Measurements from ENCODE around the gene C20orf204. TPM values are rescaled to one million over a fixed set of nuclear protein-coding genes. Genes with fewer than 3 reads are reported as not detected.

C20orf204 gene
- polyA plus RNA-seq, 12 donors = 0.50 to 4.1 (median 0.78) TPM; not detected in 1

DNA sequence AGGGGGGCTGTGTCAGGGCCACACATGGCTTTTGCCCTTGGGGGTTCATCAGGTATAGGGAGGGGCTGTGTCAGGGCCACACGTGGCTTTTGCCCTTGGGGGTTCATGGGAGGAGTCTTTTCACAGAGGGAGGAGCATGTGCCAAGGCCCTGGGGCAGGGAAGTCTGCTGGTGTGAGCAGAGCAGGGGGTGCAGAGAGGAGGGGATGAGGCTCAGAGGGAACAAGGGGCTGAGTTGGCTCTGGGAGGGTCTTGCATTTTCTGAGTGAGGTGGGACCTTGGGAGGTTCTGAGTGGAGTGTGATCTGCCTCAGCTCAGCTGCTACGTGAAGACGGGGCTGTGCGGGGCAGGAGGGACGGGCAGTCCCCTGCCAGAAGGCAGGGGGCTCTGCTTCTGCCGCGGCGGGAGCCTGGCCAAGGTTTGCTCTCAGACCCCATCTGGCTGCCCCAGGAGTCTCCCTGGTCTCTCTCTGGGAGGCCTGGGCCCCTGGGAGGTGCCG is 19.5 kb downstream of the C20orf204 start:
- DNase-seq = no peak

DNA sequence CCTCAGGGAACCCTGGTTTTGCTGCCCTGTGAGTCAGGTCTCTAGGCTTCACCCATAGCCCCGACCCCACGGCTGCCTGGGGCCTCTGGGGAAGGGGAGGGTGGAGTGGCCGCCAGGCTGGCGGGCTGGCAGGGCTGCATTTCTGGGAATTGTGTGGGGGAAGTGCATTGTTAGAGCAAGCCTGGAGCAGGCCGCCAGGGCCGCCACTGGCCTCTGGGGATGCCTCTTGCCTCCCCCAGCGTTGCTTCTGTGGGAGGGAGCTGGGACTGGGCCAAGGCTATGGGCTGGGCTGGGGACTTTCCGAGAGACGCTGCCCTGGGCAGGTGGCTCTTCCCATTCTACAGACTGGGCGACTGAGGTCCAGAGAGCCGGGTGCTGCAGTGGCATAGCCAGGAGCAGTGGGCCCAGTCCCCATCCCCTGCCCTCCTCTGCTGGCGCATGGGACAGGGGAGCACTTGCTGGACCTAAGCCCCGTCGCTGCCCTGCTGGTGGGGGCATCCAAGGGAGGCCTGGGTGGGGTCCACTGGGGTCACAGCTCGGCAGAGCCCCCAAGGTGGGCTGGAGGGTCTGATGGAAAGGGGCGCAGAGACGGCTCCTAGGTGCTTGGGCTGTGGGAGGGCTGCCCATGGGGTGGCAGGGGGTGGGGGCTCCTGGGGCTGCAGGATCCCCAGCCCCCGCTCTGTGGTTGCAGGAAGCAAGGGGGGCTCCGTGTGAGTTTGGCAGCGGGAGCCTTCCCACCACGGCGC is 20.1 kb downstream of the C20orf204 start:
- no peak for DNase-seq

DNA sequence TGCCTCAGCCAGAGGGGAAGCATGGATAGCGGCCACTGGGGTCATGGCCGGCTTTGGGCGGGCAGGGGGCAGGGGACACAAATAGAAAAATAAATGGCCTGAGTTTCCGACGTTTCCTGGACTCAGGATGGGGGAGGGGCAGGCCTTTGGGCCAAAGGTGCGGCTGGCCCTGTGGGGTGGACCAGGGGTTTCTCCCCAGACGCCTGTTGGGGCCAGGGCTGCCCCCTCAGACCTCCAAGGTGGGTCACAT is 20.6 kb downstream of the C20orf204 start:
- DNase-seq = no peak

DNA sequence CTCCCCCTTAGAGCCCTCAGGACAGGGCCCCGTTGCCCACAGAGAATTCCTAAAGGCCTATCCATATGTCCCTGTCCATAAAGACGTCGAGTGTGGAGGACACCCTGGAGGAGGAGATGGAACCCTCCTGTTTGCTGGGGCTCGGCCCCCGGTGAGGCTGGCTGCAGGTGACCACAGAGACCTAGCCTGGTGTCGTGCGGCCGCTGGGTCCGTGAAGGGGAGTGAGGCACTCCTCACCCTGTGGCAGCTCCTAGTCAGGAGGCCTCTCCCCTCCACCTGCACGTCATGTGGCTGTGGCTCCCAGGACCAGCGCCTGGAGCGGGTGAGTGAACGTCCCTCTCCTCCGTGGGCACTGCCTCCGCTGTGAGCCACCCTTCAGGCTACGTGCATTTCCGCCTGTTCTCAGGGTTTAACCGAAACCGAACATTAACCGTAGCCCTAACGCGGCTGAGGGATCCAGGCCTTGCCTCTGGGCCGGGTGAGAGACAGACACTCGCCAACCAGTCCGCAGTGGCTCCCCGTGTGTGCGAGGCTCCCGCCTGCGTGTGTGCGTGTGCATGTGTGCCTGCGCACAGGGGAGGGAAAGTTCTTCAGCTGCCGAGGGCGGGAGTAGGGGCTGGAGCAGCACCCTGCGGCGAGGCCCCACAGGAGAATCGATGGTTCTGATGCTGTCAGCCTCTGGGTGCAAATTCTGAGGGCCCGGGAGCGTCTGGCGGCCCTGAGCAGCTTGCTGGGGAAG is 21.1 kb downstream of the C20orf204 start:
- DNase-seq = no peak

- DNase-seq = peak; percentile 56
Measured at GRCh38 chr20:64057628-64058498, 21.9 kb downstream of the C20orf204 start.

- no peak for DNase-seq
Measured at GRCh38 chr20:64058536-64058935, 22.6 kb downstream of the C20orf204 start.

- no peak for DNase-seq
Measured at GRCh38 chr20:64062276-64062595, 26.3 kb downstream of the C20orf204 start.

GRCh38 chr20:64062596-64063388 is 26.8 kb downstream of the C20orf204 start, which contains the start of gene TCEA2:
Gene TCEA2, plus strand, starts transcription at chr20:64063198. Its CDS starts 115 bp downstream, at chr20:64063313.
- DNase-seq = peak; percentile 97

DNA sequence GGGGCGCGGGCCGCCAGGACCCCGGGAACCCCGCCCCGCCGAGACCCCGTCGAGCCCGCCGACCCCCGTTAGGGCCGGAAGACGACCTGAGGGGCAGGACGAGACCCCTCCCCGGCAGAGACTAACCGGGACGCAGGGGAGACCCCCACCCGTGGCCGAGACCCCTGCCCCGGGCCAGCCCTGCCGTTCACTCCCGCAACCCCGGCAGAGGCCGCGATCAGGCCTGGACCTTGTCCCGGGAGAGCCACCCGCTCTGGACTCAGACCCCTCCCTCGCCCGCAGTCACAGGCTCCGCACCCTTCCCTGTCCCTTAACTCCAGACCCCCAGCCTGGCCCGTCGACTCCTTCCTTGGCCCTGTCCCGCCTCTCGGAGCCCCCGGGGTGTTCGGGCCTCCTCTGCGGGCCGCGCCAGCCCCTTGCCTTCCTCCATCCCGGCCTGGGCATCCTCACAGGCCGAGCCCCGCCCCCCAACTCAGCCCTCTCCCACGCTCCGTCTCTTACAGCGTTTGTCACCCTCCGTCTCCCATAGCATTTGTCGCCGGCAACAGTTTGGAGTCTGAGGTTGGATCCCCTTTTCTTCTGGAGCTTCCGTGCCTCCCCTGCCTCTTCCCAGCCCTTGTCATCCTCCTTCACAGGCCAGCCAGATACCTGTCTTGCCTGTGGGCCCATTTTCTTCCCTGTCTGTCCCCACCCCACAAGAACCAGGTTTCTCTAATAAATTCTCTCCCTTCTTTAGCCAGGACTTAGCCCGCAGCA is 27.6 kb downstream of the C20orf204 start:
- no peak for DNase-seq

DNA sequence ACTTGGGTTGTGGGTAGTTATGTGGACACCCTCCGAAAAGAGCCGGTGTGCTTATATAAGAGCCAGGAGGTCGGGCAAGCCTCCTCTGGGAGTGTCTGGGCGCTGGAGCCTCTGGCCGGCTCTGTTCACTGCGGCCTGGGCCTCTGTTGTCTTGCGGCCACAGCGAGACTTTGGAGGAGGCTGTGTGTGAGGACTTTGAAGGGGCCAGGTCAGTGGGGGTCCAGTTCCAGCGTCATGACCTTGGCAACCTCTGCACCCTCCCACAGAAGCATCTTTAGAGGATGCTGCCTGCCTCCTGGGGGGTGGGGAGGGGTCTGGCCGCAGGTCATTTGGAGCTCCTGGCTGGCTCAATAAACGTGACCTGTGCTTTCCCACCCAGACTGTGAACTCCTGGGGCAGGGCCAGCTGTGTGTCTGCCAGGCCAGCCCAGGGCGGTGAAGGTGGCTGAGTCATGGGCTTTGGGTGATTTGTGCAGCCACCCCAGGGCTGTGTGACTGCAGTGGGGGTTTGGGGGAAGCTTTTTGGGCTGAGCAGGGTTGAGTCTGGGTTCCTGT is 28.2 kb downstream of the C20orf204 start:
- no peak for DNase-seq

DNA sequence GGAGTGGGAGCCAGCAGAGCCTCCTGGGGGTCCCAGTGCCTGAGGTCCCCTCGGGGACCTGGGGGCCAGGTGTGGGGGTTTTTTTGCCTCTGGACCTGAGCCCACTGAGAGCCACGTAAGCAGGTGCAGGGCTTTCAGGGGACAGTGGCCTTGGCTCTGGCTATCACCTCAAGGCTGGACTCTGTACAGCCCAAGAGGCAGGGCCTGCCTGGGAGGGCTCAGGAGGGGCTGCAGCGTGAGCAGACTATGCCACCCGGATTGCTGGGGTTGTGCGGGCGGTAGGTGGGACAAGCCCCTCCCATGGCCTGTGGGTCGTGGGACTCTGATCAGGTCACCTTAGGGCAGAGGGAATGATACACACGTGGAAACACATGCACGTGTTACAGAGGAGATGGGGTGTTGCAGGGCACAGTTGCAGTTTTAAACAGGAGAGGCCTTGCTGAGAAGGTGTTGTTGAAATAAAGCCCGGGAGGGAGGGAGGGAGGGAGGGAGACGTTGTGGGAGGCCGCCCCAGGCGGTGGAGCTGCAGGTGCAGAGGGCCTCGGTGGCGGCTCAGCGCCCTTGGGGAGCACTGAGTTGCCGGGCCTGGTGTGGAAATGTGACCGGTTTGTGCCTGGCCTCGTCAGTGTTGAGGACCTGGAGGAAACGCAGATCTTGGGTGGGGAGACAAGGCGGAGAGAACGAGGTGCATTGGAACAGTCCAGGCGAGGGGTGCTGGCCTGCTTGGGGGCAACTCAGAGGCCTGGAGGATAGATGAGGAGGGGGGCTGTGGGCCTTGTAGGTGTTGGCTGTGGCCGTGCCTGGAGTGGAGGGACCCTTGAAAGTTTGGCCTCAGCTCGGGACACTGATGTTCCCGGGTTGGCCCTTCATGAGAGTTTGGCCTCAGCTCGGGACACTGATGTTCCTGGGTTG is 29.3 kb downstream of the C20orf204 start:
- no peak for DNase-seq

- DNase-seq = no peak
Measured at GRCh38 chr20:64065974-64066343, 30.0 kb downstream of the C20orf204 start.

GRCh38 chr20:64067005-64067632 is 31.1 kb downstream of the C20orf204 start:
- DNase-seq = no peak

- DNase-seq = no peak
Measured at GRCh38 chr20:64067733-64068307, 31.8 kb downstream of the C20orf204 start.

DNA sequence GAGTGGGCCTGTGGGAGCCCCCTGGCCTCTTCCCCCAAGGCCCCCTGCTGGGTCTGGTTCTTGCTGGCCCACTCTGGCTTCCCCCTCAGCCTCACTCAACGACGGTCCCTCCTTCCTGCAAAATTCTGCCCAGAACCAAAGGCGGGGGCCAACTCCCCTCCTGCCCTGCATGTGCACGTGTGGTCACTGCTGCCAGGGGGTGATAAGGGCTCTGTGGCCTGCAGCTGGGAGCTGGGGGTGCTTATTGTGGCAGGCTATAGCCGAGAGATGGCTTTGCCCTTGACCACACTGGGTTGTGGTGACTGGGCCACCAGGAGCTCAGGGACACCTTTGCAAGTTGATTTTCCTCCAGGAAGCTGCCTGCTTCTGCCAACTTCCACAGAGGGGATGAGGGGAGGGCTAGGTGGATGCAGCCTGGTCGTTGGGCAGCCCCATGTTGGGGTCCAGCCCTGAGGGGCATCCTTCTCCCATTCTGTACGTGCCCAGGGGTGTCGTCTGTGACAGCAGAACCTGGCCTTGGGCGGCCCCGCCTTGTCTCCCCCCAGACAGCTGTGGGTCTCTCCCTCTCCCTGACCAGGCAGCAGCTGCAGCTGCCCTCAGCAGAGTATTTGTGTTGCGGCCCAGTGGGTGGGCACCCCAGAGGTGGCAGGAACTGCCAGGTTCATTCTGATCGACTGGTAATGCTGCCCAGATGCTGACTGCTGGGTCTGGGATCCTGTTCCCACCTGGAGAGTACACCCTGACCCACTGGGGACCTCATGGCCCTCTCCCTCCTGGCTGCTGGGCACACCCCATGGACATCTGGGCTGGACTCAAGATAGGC is 32.6 kb downstream of the C20orf204 start:
- DNase-seq = no peak

DNA sequence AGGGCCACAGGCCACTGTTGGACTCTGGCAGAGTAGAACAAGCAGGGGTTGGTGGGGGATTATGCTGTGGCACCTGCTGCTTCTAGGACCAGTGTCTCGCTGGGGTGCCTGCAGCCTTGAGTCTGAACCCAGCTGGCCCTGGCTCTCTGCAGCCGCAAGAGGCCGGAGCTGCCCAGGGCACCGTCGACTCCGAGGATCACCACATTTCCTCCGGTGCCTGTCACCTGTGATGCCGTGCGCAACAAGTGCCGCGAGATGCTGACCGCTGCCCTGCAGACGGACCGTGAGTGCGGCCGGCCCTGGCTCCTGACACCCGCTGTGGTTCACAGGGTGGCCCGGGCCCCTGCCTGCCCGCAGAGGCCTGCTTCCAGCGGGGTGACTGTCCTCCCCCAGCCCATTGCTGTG is 33.2 kb downstream of the C20orf204 start:
- no peak for DNase-seq

DNA sequence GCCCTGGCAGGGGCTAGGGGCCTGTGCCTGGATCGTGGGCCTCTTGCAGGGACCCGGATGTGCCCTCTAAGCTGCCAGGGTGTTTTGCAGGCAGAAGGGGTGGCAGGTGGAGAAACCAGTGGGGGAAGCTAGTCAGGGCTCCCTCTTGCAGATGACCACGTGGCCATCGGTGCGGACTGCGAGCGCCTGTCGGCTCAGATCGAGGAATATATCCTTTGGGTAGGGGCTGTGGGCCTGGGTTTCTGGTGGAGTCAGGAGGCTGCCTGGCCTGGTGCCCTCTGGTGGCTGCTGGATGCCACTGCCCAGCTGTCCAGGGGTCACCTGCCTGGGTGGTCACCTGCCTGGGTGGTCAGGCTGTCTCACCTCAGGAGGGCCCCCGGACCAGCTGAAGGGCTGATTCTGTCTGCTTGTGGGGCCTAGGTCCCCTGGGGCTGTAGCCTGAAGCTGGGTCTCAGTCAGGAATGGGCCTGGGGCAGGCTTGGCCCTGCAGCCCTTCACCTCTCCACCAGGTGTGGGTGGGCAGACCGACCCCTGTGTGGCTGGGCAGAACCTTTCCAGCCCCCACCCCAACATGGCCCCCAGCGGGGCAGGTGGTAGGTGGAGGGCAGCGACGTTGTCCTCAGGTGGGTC is 33.7 kb downstream of the C20orf204 start:
- no peak for DNase-seq
